Upper lobe of left lung (tissue), 6 donors: ENCODE measurements around the gene CRIP2. TPM values are rescaled to one million over a fixed set of nuclear protein-coding genes. Genes with fewer than 3 reads are reported as not detected.

Source experiments
- ATAC-seq, 2 donors: fragments of 200-7000 bp; cut with Tn5 transposase; one replicate each; pipeline ENCODE4 v1.9.1; 2022; ENCODE audit warnings: mild to moderate bottlenecking in 2 of 2, moderate library complexity in 2 of 2; ENCODE audit not compliant: low FRiP score in 2 of 2
- DNase-seq, 2 donors: peaks; one replicate each; pipeline ENCODE4 v3.0.0-alpha.2; 2019 to 2020
- H3K27ac ChIP-seq, 4 donors: fragments of 200-600 bp; sonication (generic); one replicate each; pipeline ENCODE4 v1.5.1; 2016 to 2019
- H3K27me3 ChIP-seq, 4 donors: fragments of 200-600 bp; sonication (generic); one replicate each; pipeline ENCODE4 v1.5.1; 2017 to 2019
- H3K36me3 ChIP-seq, 4 donors: fragments of 200-600 bp; sonication (generic); one replicate each; pipeline ENCODE4 v1.5.1; 2016 to 2019
- H3K4me1 ChIP-seq, 4 donors: fragments of 200-600 bp; sonication (generic); one replicate each; pipeline ENCODE4 v1.5.1; 2018 to 2019
- H3K4me3 ChIP-seq, 4 donors: fragments of 200-600 bp; sonication (generic); one replicate each; pipeline ENCODE4 v1.5.1; 2017 to 2019; ENCODE audit warnings: mild to moderate bottlenecking in 2 of 4, moderate library complexity in 1 of 4
- H3K9me3 ChIP-seq, 4 donors: fragments of 200-600 bp; sonication (generic); one replicate each; pipeline ENCODE4 v1.5.1; 2018 to 2019
- CTCF ChIP-seq, 6 experiments: fragments of 450-650 bp in 4 of 6; fragments of 200-600 bp in 2 of 6; sonication (generic) in 2 of 6; IDR thresholded peaks; one replicate each; pipeline ENCODE4 v1.5.1; 2016 to 2019; ENCODE audit warnings: antibody characterized with exemption in 6 of 6
- EP300 ChIP-seq, 4 donors: sonication (generic); formaldehyde crosslinking; IDR thresholded peaks; one replicate each; pipeline ENCODE4 v1.5.1; 2017; ENCODE audit warnings: antibody characterized with exemption in 4 of 4, control low read depth in 2 of 4
- POLR2A ChIP-seq, 4 donors: fragments of 450-650 bp; IDR thresholded peaks; one replicate each; pipeline ENCODE4 v1.5.1; 2016 to 2017; ENCODE audit warnings: antibody characterized with exemption in 4 of 4, mild to moderate bottlenecking in 2 of 4
- POLR2AphosphoS5 ChIP-seq, 2 donors: sonication (generic); formaldehyde crosslinking; IDR thresholded peaks; one replicate each; pipeline ENCODE4 v1.5.1; 2017; ENCODE audit warnings: antibody characterized with exemption in 2 of 2
- WGBS, 2 donors: methylation state at CpG; one replicate each; pipeline ENCODE4 v1.1.5; 2017 to 2018; 5-methylcytosine and 5-hydroxymethylcytosine counted together
- total RNA-seq, 6 donors: library from RNA; depleted of rRNA in 4 of 6; stranded (reverse); fragments of >200 nt in 4 of 6; gene quantifications; one replicate each; pipeline versions ENCODE4 v1.1.0 to v1.2.1, GENCODE V29; 2016 to 2021
- donor health status: DM: no; HTN: no; CAD: no; lungs with moderate emphysema.
- donor health status: DM: no; HTN: yes; CAD: no; lungs with severe emphysema.

CRIP2 gene
- total RNA-seq, 6 donors from 2014 or later = 55.5 to 422 (median 190) TPM

- DNase-seq (peak in 1 of 2 donors; percentile 67), ATAC-seq (no peak)
- TF ChIP-seq EP300 (IDR thresholded peaks at IDR 0.05) (no peak), CTCF (IDR thresholded peaks at IDR 0.05) (no peak), POLR2A (IDR thresholded peaks at IDR 0.05) (no peak), POLR2AphosphoS5 (IDR thresholded peaks at IDR 0.05) (no peak)
- Histone ChIP-seq H3K9me3 (no peaks in the 10 kb centered on the region), H3K27ac (no peak overlapping the region), H3K4me1 (peaks cover 7 to 9% (median 7%) of the 10 kb centered on the region in 4 donors), H3K36me3 (peaks cover 0 to 47% (median 27%) of the 10 kb centered on the region in 4 donors), H3K27me3 (no peaks in the 10 kb centered on the region), H3K4me3 (no peak overlapping the region)
- WGBS, 2 donors = 97 to 100% methylated on average over 2 to 7 of the region's 14 CpGs
These were observed 27.6 kb upstream of the CRIP2 start for GRCh38 chr14:105446971-105447370.

GRCh38 chr14:105447651-105448640 lies 26.7 kb upstream of the CRIP2 start:
- 87 to 89% methylated on average over 4 to 23 of the region's 31 CpGs for WGBS, 2 donors
- peak in 1 of 2 donors; percentile 2 for ATAC-seq
- Histone ChIP-seq H3K9me3 (no peaks in the 10 kb centered on the region), H3K4me1 (peaks cover 7 to 9% (median 7%) of the 10 kb centered on the region in 4 donors), H3K27ac (peak overlapping the region in 2 of 4 donors; percentile 17 to 35), H3K4me3 (no peak overlapping the region), H3K27me3 (no peaks in the 10 kb centered on the region), H3K36me3 (peaks cover 0 to 46% (median 24%) of the 10 kb centered on the region in 4 donors)
- TF ChIP-seq POLR2AphosphoS5 (IDR thresholded peaks at IDR 0.05) = no peak
- TF ChIP-seq EP300 (IDR thresholded peaks at IDR 0.05) = no peak
- TF ChIP-seq POLR2A (IDR thresholded peaks at IDR 0.05) = no peak
- no peak for TF ChIP-seq CTCF (IDR thresholded peaks at IDR 0.05)
- peak in 1 of 2 donors; percentile 72 for DNase-seq

GRCh38 chr14:105448706-105449111 lies 25.9 kb upstream of the CRIP2 start:
- peaks cover 7 to 9% (median 7%) of the 10 kb centered on the region in 4 donors for H3K4me1 ChIP-seq
- TF ChIP-seq CTCF (IDR thresholded peaks at IDR 0.05) = peak; percentile 90 to 97 (median 92)
- TF ChIP-seq POLR2AphosphoS5 (IDR thresholded peaks at IDR 0.05) = no peak
- ATAC-seq (peak; percentile 85 to 90), DNase-seq (peak; percentile 65 to 93)
- peaks cover 0 to 48% (median 25%) of the 10 kb centered on the region in 4 donors for H3K36me3 ChIP-seq
- no peaks in the 10 kb centered on the region for H3K27me3 ChIP-seq
- 13 to 31% methylated on average over 5 to 6 of the region's 16 CpGs for WGBS, 2 donors
- no peaks in the 10 kb centered on the region for H3K9me3 ChIP-seq
- peak overlapping the region in 2 of 4 donors; percentile 17 to 35 for H3K27ac ChIP-seq
- H3K4me3 ChIP-seq = no peak overlapping the region

- TF ChIP-seq POLR2AphosphoS5 (IDR thresholded peaks at IDR 0.05) (no peak), CTCF (IDR thresholded peaks at IDR 0.05) (no peak), POLR2A (IDR thresholded peaks at IDR 0.05) (no peak), EP300 (IDR thresholded peaks at IDR 0.05) (no peak)
- ATAC-seq (no peak), DNase-seq (peak in 1 of 2 donors; percentile 85)
- Histone ChIP-seq H3K9me3 (no peaks in the 10 kb centered on the region), H3K27ac (no peak overlapping the region), H3K4me1 (peaks cover 7 to 9% (median 7%) of the 10 kb centered on the region in 4 donors), H3K27me3 (no peaks in the 10 kb centered on the region), H3K4me3 (no peak overlapping the region), H3K36me3 (peaks cover 0 to 56% (median 32%) of the 10 kb centered on the region in 4 donors)
- 87 to 90% methylated on average over 4 to 46 of the region's 47 CpGs for WGBS, 2 donors
These were observed 25.1 kb upstream of the CRIP2 start for GRCh38 chr14:105449276-105450122.
